Measurements from ENCODE around the gene SPACA6.

DNA sequence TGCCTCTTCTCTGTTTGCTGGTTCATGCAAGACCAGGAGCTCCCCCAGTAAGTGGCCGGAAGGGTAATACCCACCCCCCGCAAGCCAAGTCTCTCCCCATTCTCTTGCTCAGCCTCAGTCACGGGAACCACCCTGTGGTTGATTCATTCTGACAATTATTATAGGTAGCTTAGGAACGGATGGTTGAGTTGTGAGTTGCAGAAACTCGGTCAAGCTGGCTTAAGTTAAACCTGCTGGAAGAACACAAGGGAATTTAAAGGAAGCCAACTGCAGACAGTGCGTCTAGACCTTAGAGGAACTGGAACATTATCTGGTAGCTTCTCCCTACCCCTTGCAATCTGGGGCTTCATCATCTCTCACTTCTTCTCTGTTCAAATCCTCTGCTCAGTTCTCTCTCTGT is 49.7 kb downstream of the SPACA6 start:
- TF ChIP-seq, protein P1, sequence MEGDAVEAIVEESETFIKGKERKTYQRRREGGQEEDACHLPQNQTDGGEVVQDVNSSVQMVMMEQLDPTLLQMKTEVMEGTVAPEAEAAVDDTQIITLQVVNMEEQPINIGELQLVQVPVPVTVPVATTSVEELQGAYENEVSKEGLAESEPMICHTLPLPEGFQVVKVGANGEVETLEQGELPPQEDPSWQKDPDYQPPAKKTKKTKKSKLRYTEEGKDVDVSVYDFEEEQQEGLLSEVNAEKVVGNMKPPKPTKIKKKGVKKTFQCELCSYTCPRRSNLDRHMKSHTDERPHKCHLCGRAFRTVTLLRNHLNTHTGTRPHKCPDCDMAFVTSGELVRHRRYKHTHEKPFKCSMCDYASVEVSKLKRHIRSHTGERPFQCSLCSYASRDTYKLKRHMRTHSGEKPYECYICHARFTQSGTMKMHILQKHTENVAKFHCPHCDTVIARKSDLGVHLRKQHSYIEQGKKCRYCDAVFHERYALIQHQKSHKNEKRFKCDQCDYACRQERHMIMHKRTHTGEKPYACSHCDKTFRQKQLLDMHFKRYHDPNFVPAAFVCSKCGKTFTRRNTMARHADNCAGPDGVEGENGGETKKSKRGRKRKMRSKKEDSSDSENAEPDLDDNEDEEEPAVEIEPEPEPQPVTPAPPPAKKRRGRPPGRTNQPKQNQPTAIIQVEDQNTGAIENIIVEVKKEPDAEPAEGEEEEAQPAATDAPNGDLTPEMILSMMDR (conservative IDR thresholded peaks at IDR 0.05; ENCODE audit: low read length), result no peak
- TF ChIP-seq EZH2phosphoT487 (IDR thresholded peaks at IDR 0.05; ENCODE audit: borderline replicate concordance, low read depth, low read length), result no peak

All from OCI-LY7 (cell line).